Measurements from ENCODE around the gene ADGRG3. TPM values are rescaled to one million over a fixed set of nuclear protein-coding genes. Genes with fewer than 3 reads are reported as not detected.

The ADGRG3 gene
- total RNA-seq, 1 experiment from 2014 or later: not detected

DNA sequence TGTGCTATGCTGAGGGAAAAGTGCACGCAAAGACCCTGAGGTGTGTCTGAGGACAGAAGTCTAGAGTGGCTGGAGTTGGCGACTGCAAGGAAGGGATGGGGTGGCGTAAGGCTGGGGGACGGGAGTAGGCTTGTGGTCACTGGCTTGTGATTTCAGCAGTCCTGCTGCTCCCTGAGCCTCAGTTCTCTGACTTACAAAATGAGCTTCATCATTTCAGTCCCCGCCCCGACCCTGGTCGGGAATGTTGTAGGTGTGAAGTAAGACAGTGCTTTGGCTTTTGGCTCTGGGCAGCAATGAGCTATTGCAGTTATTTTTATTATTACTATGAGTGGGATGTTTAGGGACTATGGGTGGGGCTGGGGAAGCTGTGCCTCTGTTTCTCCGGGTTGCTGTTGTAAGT is 31.1 kb upstream of the ADGRG3 start:
- CTCF ChIA-PET: no interaction called here
- Histone ChIP-seq H3K9me2 (ENCODE audit: insufficient read depth) (no peaks in the 10 kb centered on the region), H3K79me2 (ENCODE audit: low read depth) (peaks cover 36% of the 10 kb centered on the region), H2AFZ (no peak overlapping the region), H3K4me2 (no peak overlapping the region), H3F3A (ENCODE audit: insufficient read depth, low read depth) (peaks cover 38% of the 10 kb centered on the region), H3K9me3 (ENCODE audit: insufficient read depth, low read depth) (no peaks in the 10 kb centered on the region), H3K36me3 (ENCODE audit: low read depth) (peaks cover 6% of the 10 kb centered on the region; the same call in 1 of the 2 replicates), H4K20me1 (ENCODE audit: insufficient read depth) (peaks cover 33% of the 10 kb centered on the region), H3K27ac (no peak overlapping the region), H3K4me3 (no peak overlapping the region), H3K4me1 (replicated peaks; ENCODE audit: insufficient read depth) (peaks cover 52% of the 10 kb centered on the region), H3K27me3 (ENCODE audit: insufficient read depth, low read depth) (no peaks in the 10 kb centered on the region)
- DNase-seq: no peak
- no TSS peak for BruUV-seq (replicated peaks)
- TF ChIP-seq, protein P1, sequence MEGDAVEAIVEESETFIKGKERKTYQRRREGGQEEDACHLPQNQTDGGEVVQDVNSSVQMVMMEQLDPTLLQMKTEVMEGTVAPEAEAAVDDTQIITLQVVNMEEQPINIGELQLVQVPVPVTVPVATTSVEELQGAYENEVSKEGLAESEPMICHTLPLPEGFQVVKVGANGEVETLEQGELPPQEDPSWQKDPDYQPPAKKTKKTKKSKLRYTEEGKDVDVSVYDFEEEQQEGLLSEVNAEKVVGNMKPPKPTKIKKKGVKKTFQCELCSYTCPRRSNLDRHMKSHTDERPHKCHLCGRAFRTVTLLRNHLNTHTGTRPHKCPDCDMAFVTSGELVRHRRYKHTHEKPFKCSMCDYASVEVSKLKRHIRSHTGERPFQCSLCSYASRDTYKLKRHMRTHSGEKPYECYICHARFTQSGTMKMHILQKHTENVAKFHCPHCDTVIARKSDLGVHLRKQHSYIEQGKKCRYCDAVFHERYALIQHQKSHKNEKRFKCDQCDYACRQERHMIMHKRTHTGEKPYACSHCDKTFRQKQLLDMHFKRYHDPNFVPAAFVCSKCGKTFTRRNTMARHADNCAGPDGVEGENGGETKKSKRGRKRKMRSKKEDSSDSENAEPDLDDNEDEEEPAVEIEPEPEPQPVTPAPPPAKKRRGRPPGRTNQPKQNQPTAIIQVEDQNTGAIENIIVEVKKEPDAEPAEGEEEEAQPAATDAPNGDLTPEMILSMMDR (conservative IDR thresholded peaks at IDR 0.05): no peak
- no peak for TF ChIP-seq EZH2 (IDR thresholded peaks at IDR 0.05; ENCODE audit: low read depth)
- intact Hi-C loops (cut with micrococcal nuclease; ENCODE audit: unreplicated experiment): no loop called here
- POLR2A ChIA-PET (ENCODE audit: unreplicated experiment): interaction anchor here (0.9 to 1.1 kb wide), 2 partner anchors 18 to 565 kb away, joined by 3 to 5 read pairs; no protein-coding TSS in a partner anchor

DNA sequence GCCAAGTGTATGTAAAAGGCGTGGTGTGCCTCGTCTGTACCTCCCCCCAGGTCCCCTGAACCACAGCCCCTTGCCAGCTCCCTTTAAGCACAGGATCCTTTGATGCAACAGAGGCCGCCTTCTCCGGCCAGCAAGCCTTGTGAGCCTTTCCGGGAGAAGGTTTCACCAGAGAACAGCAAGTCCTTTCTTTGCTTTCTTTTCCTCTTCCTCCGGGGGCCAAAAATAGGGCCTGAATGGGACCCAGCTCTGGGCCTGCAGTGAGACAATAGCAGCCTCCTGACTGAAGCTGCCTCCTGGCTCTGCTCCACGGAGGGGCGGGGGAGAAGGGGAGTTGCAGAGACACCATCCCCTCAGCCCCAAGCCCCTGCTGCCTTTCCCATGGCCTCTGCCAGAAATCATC is 30.7 kb upstream of the ADGRG3 start:
- CTCF ChIA-PET: no interaction called here
- TF ChIP-seq, protein P1 (conservative IDR thresholded peaks at IDR 0.05): no peak
- no peak for TF ChIP-seq EZH2 (IDR thresholded peaks at IDR 0.05; ENCODE audit: low read depth)
- Histone ChIP-seq H2AFZ (no peak overlapping the region), H4K20me1 (ENCODE audit: insufficient read depth) (peaks cover 32% of the 10 kb centered on the region), H3K4me3 (no peak overlapping the region), H3K9me2 (ENCODE audit: insufficient read depth) (no peaks in the 10 kb centered on the region), H3K27ac (no peak overlapping the region), H3K79me2 (ENCODE audit: low read depth) (peaks cover 32% of the 10 kb centered on the region), H3K4me2 (no peak overlapping the region), H3K9me3 (ENCODE audit: insufficient read depth, low read depth) (no peaks in the 10 kb centered on the region), H3K36me3 (ENCODE audit: low read depth) (peaks cover 6% of the 10 kb centered on the region; the same call in 1 of the 2 replicates), H3F3A (ENCODE audit: insufficient read depth, low read depth) (peaks cover 42% of the 10 kb centered on the region), H3K27me3 (ENCODE audit: insufficient read depth, low read depth) (no peaks in the 10 kb centered on the region), H3K4me1 (replicated peaks; ENCODE audit: insufficient read depth) (peaks cover 52% of the 10 kb centered on the region)
- intact Hi-C loops (cut with micrococcal nuclease; ENCODE audit: unreplicated experiment): no loop called here
- BruUV-seq (replicated peaks): no TSS peak
- POLR2A ChIA-PET (ENCODE audit: unreplicated experiment): interaction anchor here (0.9 to 1.1 kb wide), 2 partner anchors 18 to 566 kb away, joined by 3 to 5 read pairs; no protein-coding TSS in a partner anchor
- DNase-seq: no peak

- Histone ChIP-seq H3F3A (ENCODE audit: insufficient read depth, low read depth) (peaks cover 43% of the 10 kb centered on the region), H3K4me2 (no peak overlapping the region), H4K20me1 (ENCODE audit: insufficient read depth) (peaks cover 27% of the 10 kb centered on the region), H3K4me3 (no peak overlapping the region), H3K36me3 (ENCODE audit: low read depth) (peaks cover 6% of the 10 kb centered on the region; the same call in 1 of the 2 replicates), H3K9me3 (ENCODE audit: insufficient read depth, low read depth) (no peaks in the 10 kb centered on the region), H3K4me1 (replicated peaks; ENCODE audit: insufficient read depth) (peaks cover 52% of the 10 kb centered on the region), H3K9me2 (ENCODE audit: insufficient read depth) (no peaks in the 10 kb centered on the region), H3K27ac (no peak overlapping the region), H3K79me2 (ENCODE audit: low read depth) (peaks cover 26% of the 10 kb centered on the region), H3K27me3 (ENCODE audit: insufficient read depth, low read depth) (no peaks in the 10 kb centered on the region), H2AFZ (no peak overlapping the region)
- ChIA-PET CTCF (no interaction called here), POLR2A (ENCODE audit: unreplicated experiment) (no interaction called here)
- intact Hi-C loops (cut with micrococcal nuclease; ENCODE audit: unreplicated experiment): no loop called here
- no peak for DNase-seq
- no TSS peak for BruUV-seq (replicated peaks)
- TF ChIP-seq EZH2 (IDR thresholded peaks at IDR 0.05; ENCODE audit: low read depth): no peak
- TF ChIP-seq, protein P1 (conservative IDR thresholded peaks at IDR 0.05): no peak
These were observed 30.1 kb upstream of the ADGRG3 start for GRCh38 chr16:57637965-57638364.

Measured in PC-9 (cell line).